Breast epithelium (tissue), 4 donors: Measurements from ENCODE around the gene ITGB8. TPM values are rescaled to one million over a fixed set of nuclear protein-coding genes. Genes with fewer than 3 reads are reported as not detected.
"Not testable (repeated sequence)": the region's sequence is repeated elsewhere in the genome, so short reads cannot be mapped to it uniquely, and the experiment has no call there.

ENCODE experiments used
- DNase-seq, 2 donors: peaks; one replicate each; pipeline ENCODE4 v3.0.0-alpha.2; 2019; ENCODE audit warnings: low spot score in 2 of 2
- H3K27ac ChIP-seq, 2 donors: fragments of 200-600 bp; sonication (generic) in 1 of 2; one replicate each; pipeline ENCODE4 v1.5.1; 2016 to 2019; ENCODE audit warnings: mild to moderate bottlenecking in 1 of 2
- H3K27me3 ChIP-seq, 2 donors: fragments of 200-600 bp; sonication (generic) in 1 of 2; one replicate each; pipeline versions ENCODE4 v1.5.1 to v1.6.0; 2017 to 2019; ENCODE audit warnings: control low read depth in 1 of 2, mild to moderate bottlenecking in 1 of 2
- H3K36me3 ChIP-seq: fragments of 200-600 bp; one replicate; pipeline ENCODE4 v1.5.1; 2019
- H3K4me1 ChIP-seq, 2 donors: fragments of 200-600 bp; sonication (generic); one replicate each; pipeline ENCODE4 v1.5.1; 2016 to 2019; ENCODE audit warnings: control low read depth in 1 of 2
- H3K4me3 ChIP-seq, 3 donors: fragments of 200-600 bp; sonication (generic); 1 replicate in 2 of 3; 2 replicates in 1 of 3; pipeline ENCODE4 v1.5.1; 2016 to 2019; ENCODE audit warnings: mild to moderate bottlenecking in 3 of 3, moderate library complexity in 2 of 3
- H3K9me3 ChIP-seq, 2 donors: fragments of 200-600 bp; sonication (generic) in 1 of 2; one replicate each; pipeline ENCODE4 v1.5.1; 2016 to 2019; ENCODE audit warnings: control low read depth in 1 of 2
- CTCF ChIP-seq, 3 donors: fragments of 450-650 bp; IDR thresholded peaks; one replicate each; pipeline ENCODE4 v1.5.1; 2016 to 2017; ENCODE audit warnings: antibody characterized with exemption in 3 of 3, mild to moderate bottlenecking in 3 of 3, moderate library complexity in 3 of 3
- POLR2A ChIP-seq: fragments of 450-650 bp; IDR thresholded peaks from one replicate; pipeline ENCODE4 v1.6.1; 2016; ENCODE audit warnings: antibody characterized with exemption, mild to moderate bottlenecking, moderate library complexity
- POLR2AphosphoS5 ChIP-seq, 3 donors: sonication (generic); formaldehyde crosslinking; IDR thresholded peaks; one replicate each; pipeline ENCODE4 v1.6.1; 2017; ENCODE audit warnings: antibody characterized with exemption in 3 of 3
- intact Hi-C: fragments of 100-400 bp; cut with DNase I; formaldehyde crosslinking; loops from one replicate; pipeline ENCODE4 v1.15.1; 2023; ENCODE audit warnings: low total_unique reads
- total RNA-seq, 3 donors: library from RNA; depleted of rRNA; stranded (reverse); fragments of >200 nt; gene quantifications; one replicate each; pipeline ENCODE4 v1.1.0, GENCODE V29; 2016

ITGB8 gene
- total RNA-seq, 3 donors from 2014 or later, result 1.6 to 154 (median 52.1) TPM

DNA sequence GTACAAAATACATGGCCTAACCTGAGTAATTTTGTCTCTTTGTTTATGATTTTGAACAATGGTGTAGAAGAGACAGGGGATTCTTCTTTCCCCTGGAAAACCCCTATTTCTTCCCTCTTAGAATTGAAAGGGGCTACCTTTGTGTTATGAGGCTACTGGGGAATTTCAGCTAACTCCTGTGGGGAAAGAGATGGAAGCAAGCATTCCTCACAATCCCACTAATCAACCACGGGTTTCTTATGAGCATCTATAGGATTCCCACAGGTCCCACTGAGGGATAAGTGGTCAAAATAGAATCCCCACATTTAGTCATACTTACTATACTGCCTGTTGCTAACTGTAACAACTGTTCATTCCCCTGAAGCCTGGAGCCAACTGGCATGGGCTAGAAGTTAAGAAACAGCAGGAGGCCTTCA is 32.2 kb upstream of the ITGB8 start:
- Histone ChIP-seq H3K27me3 (no peaks in the 10 kb centered on the region), H3K4me1 (no peaks in the 10 kb centered on the region), H3K4me3 (no peak overlapping the region), H3K36me3 (no peaks in the 10 kb centered on the region), H3K27ac (no peak overlapping the region), H3K9me3 (no peaks in the 10 kb centered on the region)
- no peak for DNase-seq
- TF ChIP-seq POLR2AphosphoS5 (IDR thresholded peaks at IDR 0.05), result no peak
- intact Hi-C loops, result no loop called here

DNA sequence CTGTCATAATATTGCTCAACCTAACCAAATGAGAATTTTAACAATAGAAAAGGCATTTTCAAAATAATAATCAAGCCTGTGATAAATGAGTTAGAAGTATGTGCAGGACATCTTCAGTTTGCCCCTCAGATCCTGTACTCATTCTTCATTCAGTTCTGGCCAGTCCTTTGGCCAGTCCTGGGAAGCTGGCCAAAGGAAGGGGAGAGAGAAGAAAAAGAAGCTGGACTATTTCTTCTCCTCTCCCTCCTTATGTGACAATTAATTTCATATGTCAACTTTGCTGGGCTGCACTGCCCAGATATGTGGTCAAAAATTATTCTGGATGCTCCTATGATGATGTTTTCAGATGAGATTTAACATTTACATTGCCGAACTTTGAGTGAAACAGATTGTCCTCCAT is 31.6 kb upstream of the ITGB8 start:
- peak overlapping the region in 1 of 3 donors; percentile 35 for H3K4me3 ChIP-seq
- intact Hi-C loops, result no loop called here
- peak overlapping the region in 1 of 2 donors; percentile 68 for H3K27ac ChIP-seq
- H3K27me3 ChIP-seq, result no peaks in the 10 kb centered on the region
- no peak for DNase-seq
- H3K4me1 ChIP-seq, result no peaks in the 10 kb centered on the region
- H3K9me3 ChIP-seq, result no peaks in the 10 kb centered on the region
- H3K36me3 ChIP-seq, result no peaks in the 10 kb centered on the region
- no peak for TF ChIP-seq POLR2AphosphoS5 (IDR thresholded peaks at IDR 0.05)
- no peak for TF ChIP-seq POLR2A
- no peak for TF ChIP-seq CTCF (IDR thresholded peaks at IDR 0.05)

DNA sequence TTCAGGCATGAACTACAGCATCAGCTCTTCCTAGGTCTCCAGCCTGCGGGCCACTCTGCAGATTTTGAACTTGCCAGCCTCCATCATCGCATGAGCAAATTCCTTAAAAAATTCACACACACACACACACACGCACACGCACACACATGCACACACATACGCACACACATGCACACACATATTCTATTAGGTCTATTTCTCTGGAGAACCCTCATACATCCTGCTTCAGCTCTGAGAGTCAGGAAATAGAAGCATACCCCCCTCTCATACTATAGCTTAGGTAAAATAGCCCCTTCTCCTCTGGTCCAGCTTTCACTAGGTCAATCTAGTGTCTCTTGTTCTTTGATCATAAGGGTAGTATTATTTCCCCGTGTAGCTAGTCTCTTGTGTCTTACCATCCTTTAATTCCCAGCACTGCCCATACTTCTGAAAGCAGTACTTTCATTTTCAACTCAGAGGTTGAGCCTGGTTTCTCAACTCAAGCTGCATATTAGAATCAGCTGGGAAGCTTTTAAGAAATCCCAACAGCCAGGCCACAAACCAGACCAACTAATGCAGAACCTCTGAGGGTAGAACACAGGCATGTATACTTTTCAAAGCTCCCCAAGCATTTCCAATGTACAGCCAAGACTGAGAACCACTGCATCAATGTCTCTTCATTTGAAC is 30.9 kb upstream of the ITGB8 start:
- H3K4me1 ChIP-seq, result no peaks in the 10 kb centered on the region
- H3K4me3 ChIP-seq, result peak overlapping the region in 1 of 3 donors; percentile 35
- intact Hi-C loops, result no loop called here
- H3K36me3 ChIP-seq, result no peaks in the 10 kb centered on the region
- no peaks in the 10 kb centered on the region for H3K9me3 ChIP-seq
- TF ChIP-seq CTCF (IDR thresholded peaks at IDR 0.05) (no peak), POLR2AphosphoS5 (IDR thresholded peaks at IDR 0.05) (no peak), POLR2A (no peak)
- H3K27me3 ChIP-seq, result no peaks in the 10 kb centered on the region
- H3K27ac ChIP-seq, result peak overlapping the region in 1 of 2 donors; percentile 68
- no peak for DNase-seq

- H3K36me3 ChIP-seq, result no peaks in the 10 kb centered on the region
- H3K27me3 ChIP-seq, result no peaks in the 10 kb centered on the region
- H3K9me3 ChIP-seq, result no peaks in the 10 kb centered on the region
- intact Hi-C loops, result no loop called here
- no peak overlapping the region for H3K4me3 ChIP-seq
- no peaks in the 10 kb centered on the region for H3K4me1 ChIP-seq
- no peak overlapping the region for H3K27ac ChIP-seq
- no peak for DNase-seq
- no peak for TF ChIP-seq CTCF (IDR thresholded peaks at IDR 0.05)
- no peak for TF ChIP-seq POLR2A
- TF ChIP-seq POLR2AphosphoS5 (IDR thresholded peaks at IDR 0.05), result no peak
Observed at GRCh38 chr7:20301311-20301939, 29.3 kb upstream of the ITGB8 start.

DNA sequence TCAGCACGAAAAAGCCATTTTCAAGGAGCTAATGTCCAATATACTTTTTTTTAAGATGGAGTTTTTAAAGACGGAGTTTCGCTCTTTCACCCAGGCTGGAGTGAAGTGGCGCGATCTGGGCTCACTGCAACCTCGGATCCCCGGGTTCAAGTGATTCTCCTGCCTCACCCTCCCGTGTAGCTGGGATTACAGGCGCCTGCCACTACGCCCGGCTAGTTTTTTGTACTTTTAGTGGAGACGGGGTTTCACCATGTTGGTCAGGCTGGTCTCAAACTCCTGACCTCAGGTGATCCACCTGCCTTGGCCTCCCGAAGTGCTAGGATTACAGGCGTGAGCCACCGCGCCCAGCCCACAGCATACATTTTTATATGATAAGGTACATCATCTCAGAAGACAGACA is 28.4 kb upstream of the ITGB8 start:
- H3K36me3 ChIP-seq, DNase-seq, H3K4me1 ChIP-seq, intact Hi-C loops, H3K4me3 ChIP-seq, H3K27me3 ChIP-seq, H3K9me3 ChIP-seq, H3K27ac ChIP-seq: not testable (repeated sequence)

- Histone ChIP-seq H3K36me3 (no peaks in the 10 kb centered on the region), H3K27ac (no peak overlapping the region), H3K4me3 (no peak overlapping the region), H3K4me1 (no peaks in the 10 kb centered on the region), H3K9me3 (no peaks in the 10 kb centered on the region), H3K27me3 (no peaks in the 10 kb centered on the region)
- intact Hi-C loops, result no loop called here
- no peak for DNase-seq
- TF ChIP-seq POLR2AphosphoS5 (IDR thresholded peaks at IDR 0.05) (no peak), CTCF (IDR thresholded peaks at IDR 0.05) (no peak), POLR2A (no peak)
Observed at GRCh38 chr7:20302891-20303290, 27.8 kb upstream of the ITGB8 start.
